GM12864 (cell line): ENCODE results near the gene TTC16.

Source experiments
- DNase-seq: peaks from one replicate; pipeline ENCODE4 v3.0.0-alpha.2; 2011; ENCODE audit warnings: low read depth
- H3K4me3 ChIP-seq: 2 replicates; pipeline ENCODE4 v1.5.1; 2011; ENCODE audit warnings: mild to moderate bottlenecking, low read depth, low read length, control low read depth
- TF ChIP-seq, protein P1 (sequence below): IDR thresholded peaks from 2 replicates; pipeline ENCODE4 v1.5.1; 2011; ENCODE audit warnings: low read depth, mild to moderate bottlenecking, moderate library complexity, low read length, control low read depth, inconsistent platforms; ENCODE audit errors: missing control alignments

The TTC16 gene

GRCh38 chr9:127680226-127680625, 35.7 kb upstream of the TTC16 start:
- no peak overlapping the region for H3K4me3 ChIP-seq
- DNase-seq: no peak
- TF ChIP-seq, protein P1, sequence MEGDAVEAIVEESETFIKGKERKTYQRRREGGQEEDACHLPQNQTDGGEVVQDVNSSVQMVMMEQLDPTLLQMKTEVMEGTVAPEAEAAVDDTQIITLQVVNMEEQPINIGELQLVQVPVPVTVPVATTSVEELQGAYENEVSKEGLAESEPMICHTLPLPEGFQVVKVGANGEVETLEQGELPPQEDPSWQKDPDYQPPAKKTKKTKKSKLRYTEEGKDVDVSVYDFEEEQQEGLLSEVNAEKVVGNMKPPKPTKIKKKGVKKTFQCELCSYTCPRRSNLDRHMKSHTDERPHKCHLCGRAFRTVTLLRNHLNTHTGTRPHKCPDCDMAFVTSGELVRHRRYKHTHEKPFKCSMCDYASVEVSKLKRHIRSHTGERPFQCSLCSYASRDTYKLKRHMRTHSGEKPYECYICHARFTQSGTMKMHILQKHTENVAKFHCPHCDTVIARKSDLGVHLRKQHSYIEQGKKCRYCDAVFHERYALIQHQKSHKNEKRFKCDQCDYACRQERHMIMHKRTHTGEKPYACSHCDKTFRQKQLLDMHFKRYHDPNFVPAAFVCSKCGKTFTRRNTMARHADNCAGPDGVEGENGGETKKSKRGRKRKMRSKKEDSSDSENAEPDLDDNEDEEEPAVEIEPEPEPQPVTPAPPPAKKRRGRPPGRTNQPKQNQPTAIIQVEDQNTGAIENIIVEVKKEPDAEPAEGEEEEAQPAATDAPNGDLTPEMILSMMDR: no peak

DNA sequence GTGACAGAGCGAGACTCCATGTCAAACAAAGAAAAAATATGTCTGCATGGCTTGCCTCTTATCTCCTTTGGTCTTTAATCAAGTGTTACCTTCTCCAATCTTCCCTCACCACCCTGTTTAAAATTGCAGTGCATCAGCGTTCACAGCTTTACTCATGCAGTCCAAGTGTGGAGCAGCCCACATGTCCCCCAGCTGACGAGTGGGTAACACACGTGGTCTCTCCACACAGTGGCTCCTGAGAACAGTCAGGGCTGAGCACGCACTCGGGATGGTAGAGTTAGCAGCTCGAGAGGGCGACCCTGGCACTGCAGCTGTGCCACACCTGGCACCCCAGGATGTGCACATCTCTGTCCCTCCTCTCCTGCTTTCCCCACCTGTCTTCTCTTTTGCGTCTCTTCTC, 35.0 kb upstream of the TTC16 start:
- H3K4me3 ChIP-seq: no peak overlapping the region
- TF ChIP-seq, protein P1: no peak
- no peak for DNase-seq

GRCh38 chr9:127682351-127683136, 33.3 kb upstream of the TTC16 start:
- TF ChIP-seq, protein P1: no peak
- no peak overlapping the region for H3K4me3 ChIP-seq
- no peak for DNase-seq

DNA sequence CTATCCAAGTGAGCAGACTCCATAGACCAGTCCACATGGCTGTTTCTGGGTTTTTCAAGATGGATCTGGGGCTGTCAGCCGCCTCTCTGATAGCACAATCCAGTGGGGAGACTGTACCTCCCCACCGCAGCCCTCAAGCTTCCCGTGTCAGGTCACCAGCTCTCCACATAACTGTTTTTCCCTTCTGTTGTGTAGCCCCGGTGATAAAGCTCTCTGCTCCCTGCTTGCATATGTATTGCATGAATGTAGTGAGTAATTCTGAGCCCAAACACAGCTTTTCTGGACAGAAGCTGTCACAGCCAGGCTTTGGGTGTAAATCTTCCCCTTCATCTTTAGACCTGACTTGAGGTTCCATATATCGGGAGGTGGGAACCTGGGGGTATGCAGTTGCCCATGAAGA, 32.2 kb upstream of the TTC16 start:
- no peak overlapping the region for H3K4me3 ChIP-seq
- no peak for DNase-seq
- TF ChIP-seq, protein P1: no peak

DNA sequence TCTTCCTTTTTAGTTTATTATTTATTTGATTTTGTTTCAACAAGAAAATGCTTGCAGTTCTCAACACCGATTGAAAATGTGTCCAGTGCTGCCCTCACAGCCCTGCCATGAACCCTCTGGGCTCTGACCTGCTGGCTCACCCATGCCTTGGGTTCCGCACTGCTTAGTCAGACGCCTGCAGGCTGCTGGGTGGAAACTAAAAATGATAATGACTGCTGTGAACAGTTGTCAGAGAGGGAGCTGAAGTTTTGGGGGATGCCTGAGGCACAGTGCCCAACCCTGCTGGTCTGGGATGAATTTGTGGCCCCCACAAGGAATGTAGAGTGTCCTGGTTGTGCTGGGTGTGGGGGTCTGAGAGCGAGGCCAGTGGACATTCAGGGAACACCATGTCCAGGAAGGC, 31.3 kb upstream of the TTC16 start:
- no peak for DNase-seq
- H3K4me3 ChIP-seq: no peak overlapping the region
- TF ChIP-seq, protein P1: no peak

GRCh38 chr9:127686461-127687393, 29.2 kb upstream of the TTC16 start:
- no peak overlapping the region for H3K4me3 ChIP-seq
- TF ChIP-seq, protein P1: no peak
- no peak for DNase-seq
